Stimulated activated naive CD8-positive, alpha-beta T cell treated with anti-CD3 and anti-CD28 coated beads, Interleukin-15, Interleukin-2, amounts not matched to agents 100 ng/mL and 50 ng/mL, for 24 hours (primary cell): ENCODE measurements around the gene KIF26B.
"Not testable (repeated sequence)": the region's sequence is repeated elsewhere in the genome, so short reads cannot be mapped to it uniquely, and the experiment has no call there.

Source experiments
- H3K27ac Mint-ChIP-seq: one replicate; pipeline ENCODE4 v1.8.0; 2021; ENCODE audit warnings: mild to moderate bottlenecking, mixed read lengths
- H3K27me3 Mint-ChIP-seq: one replicate; pipeline ENCODE4 v1.8.0; 2021; ENCODE audit warnings: mixed read lengths
- H3K36me3 Mint-ChIP-seq: one replicate; pipeline ENCODE4 v1.8.0; 2021; ENCODE audit warnings: low read depth, mixed read lengths
- H3K4me1 Mint-ChIP-seq: one replicate; pipeline ENCODE4 v1.8.0; 2021; ENCODE audit warnings: low read depth, mixed read lengths
- H3K4me3 Mint-ChIP-seq: one replicate; pipeline ENCODE4 v1.8.0; 2021; ENCODE audit warnings: mild to moderate bottlenecking, mixed read lengths
- H3K9me3 Mint-ChIP-seq: one replicate; pipeline ENCODE4 v1.8.0; 2021; ENCODE audit warnings: mixed read lengths

Gene KIF26B

DNA sequence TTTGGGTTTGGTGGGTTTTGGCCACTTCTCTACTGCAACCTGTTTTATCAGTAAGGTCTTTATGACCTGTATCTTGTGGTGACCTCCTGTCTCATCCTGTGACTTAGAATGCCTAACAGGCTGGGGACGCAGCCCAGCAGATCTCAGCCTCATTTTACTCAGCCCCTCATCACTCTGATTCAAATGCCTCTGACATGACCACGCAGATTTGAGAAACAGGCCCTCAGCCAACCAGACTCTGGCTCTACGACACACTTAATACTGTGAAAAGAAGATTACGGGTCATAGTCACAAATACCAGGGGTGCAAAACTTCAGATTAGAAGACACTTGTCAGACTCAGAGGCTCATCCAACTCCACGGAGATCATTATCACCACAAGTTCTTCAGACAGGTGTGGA lies 28.3 kb upstream of the KIF26B start:
- H3K27ac Mint-ChIP-seq = no peak overlapping the region
- no peaks in the 10 kb centered on the region for H3K4me1 Mint-ChIP-seq
- peaks cover 12% of the 10 kb centered on the region for H3K27me3 Mint-ChIP-seq

GRCh38 chr1:245128381-245129101 lies 26.2 kb upstream of the KIF26B start:
- Mint-ChIP-seq H3K4me1 (no peaks in the 10 kb centered on the region), H3K9me3 (no peaks in the 10 kb centered on the region), H3K4me3 (no peak overlapping the region), H3K27ac (no peak overlapping the region), H3K27me3 (peaks cover 12% of the 10 kb centered on the region), H3K36me3 (no peaks in the 10 kb centered on the region)

More for the DNA sequence above, 28.3 kb upstream of the KIF26B start:
- Mint-ChIP-seq H3K36me3 (no peaks in the 10 kb centered on the region), H3K9me3 (no peaks in the 10 kb centered on the region), H3K4me3 (no peak overlapping the region)

DNA sequence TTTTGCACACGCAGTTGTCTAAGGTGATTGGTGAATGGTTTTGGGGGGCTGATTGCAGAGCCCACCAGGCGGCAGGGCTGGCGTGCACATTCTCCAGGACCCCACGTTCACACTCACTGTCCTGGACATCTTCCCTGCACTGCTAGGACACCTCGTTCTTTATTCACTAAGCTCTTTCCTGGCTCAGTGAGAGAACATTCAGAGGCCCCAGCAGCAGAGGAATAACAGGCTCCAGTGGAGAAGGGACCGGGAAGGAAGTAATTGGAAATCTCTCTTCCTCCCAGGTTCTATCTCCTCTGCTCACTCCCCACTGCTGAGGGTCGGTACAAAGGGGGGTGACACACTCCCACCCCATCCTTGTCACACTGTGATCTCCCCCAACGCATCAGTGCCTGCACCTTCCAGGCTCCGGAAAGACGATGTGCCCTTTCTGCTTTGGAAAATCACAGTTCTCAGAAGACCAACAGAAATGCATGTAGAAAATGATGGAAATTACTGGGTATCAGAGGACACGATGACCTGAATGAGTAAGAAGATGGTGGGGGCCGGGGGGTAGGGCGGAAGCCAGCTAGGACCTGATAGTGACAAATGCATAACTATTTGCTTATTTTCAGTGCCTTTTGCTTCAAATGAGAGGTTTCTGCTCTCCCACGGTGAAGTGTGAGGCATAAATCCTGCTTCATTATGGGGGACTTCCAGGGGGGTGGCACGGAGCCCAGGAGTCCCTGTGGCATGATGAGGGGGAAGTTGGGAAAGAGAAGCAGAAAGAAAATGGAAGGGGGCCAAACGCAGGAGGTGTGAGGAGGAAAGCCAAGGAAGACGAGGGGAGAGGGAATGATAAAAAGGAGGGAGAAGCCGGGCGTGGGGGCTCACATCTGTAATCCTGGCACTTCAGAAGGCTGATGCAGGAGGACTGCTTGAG lies 25.2 kb upstream of the KIF26B start:
- H3K9me3 Mint-ChIP-seq = no peaks in the 10 kb centered on the region
- no peaks in the 10 kb centered on the region for H3K36me3 Mint-ChIP-seq
- H3K4me3 Mint-ChIP-seq = no peak overlapping the region
- no peak overlapping the region for H3K27ac Mint-ChIP-seq
- H3K4me1 Mint-ChIP-seq = no peaks in the 10 kb centered on the region
- H3K27me3 Mint-ChIP-seq = peaks cover 12% of the 10 kb centered on the region

- peaks cover 15% of the 10 kb centered on the region for H3K27me3 Mint-ChIP-seq
- not testable (repeated sequence) for H3K9me3 Mint-ChIP-seq, H3K36me3 Mint-ChIP-seq, H3K27ac Mint-ChIP-seq, H3K4me1 Mint-ChIP-seq, H3K4me3 Mint-ChIP-seq
Observed at GRCh38 chr1:245130281-245131025, 24.3 kb upstream of the KIF26B start.

DNA sequence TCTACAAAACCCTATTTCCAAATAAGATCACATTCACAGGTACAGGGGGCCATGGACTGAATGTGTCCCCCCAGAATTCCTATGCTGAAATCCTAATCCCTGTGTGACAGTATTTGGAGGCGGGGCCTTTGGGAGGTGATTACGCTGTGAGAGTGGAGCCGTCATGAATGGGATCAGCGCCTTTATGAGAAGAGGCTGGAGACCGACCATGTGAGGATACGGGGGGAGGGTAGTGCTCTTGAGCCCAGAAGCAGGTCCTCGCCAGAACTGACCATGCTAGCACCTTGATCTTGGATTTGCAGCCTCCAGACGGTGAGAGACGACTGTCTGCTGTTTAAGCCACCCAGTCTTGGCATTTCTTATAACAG lies 23.8 kb upstream of the KIF26B start:
- peaks cover 16% of the 10 kb centered on the region for H3K27me3 Mint-ChIP-seq
- no peak overlapping the region for H3K4me3 Mint-ChIP-seq
- no peaks in the 10 kb centered on the region for H3K36me3 Mint-ChIP-seq
- no peaks in the 10 kb centered on the region for H3K4me1 Mint-ChIP-seq
- H3K27ac Mint-ChIP-seq = no peak overlapping the region
- H3K9me3 Mint-ChIP-seq = peaks cover 5% of the 10 kb centered on the region

DNA sequence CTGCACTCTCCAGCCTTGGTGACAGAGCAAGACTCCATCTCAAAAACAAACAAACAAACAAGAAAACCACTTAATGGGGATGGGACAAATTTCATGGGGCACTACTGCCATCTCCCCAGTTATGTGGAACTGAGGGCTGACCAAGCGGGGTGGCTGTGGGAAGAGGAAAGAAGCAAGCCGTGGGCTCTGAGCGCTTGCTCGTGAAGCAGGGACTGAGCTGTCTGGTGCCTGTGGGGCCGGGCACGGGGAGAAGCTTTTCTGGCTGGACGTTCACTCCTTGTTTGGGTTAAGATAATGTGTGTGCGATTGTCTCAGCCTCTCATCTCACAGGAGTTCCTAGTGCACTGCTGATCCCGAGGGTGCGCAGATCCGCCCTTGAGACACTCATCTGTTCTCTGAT lies 22.0 kb upstream of the KIF26B start:
- no peak overlapping the region for H3K4me3 Mint-ChIP-seq
- no peak overlapping the region for H3K27ac Mint-ChIP-seq
- no peaks in the 10 kb centered on the region for H3K4me1 Mint-ChIP-seq
- H3K27me3 Mint-ChIP-seq = peaks cover 26% of the 10 kb centered on the region
- peaks cover 5% of the 10 kb centered on the region for H3K9me3 Mint-ChIP-seq
- H3K36me3 Mint-ChIP-seq = no peaks in the 10 kb centered on the region

DNA sequence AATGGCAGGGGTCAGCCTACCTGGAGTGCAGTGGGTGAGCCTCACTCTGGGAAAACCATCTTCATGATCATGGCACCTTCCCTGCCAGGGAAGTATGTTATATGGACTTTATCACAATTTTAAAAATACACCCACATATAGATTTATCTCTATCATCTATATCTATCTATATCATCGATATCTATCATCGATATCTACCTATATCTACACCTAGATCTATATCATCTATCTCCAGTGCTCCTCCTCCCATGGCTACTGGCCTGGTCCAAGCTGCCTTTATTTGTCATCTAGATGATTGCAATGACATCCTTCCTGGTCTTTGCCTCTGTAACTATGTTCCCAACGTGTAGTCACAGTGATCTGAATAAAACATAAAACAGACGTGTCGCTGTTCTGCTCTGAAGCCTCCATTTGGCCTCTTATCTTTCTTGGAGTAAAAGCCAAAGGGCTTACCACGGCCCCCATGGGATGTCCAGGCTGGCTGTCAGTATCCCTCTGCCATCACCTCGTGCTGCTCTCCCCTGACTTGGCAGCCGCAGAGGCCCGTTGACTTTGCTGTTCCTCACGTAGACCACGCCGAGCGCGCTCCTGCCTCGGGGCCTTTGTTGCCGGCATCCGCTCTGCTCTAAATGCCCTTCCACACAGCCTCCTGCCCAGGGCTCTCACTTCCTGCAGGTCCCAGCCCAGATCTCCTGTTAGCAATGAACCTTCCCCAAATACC lies 20.6 kb upstream of the KIF26B start:
- no peaks in the 10 kb centered on the region for H3K36me3 Mint-ChIP-seq
- H3K4me1 Mint-ChIP-seq = no peaks in the 10 kb centered on the region
- H3K27ac Mint-ChIP-seq = no peak overlapping the region
- H3K27me3 Mint-ChIP-seq = peaks cover 26% of the 10 kb centered on the region
- H3K4me3 Mint-ChIP-seq = no peak overlapping the region
- peaks cover 5% of the 10 kb centered on the region for H3K9me3 Mint-ChIP-seq

GRCh38 chr1:245142171-245142798 lies 12.5 kb upstream of the KIF26B start:
- Mint-ChIP-seq H3K4me1 (no peaks in the 10 kb centered on the region), H3K9me3 (no peaks in the 10 kb centered on the region), H3K27me3 (peaks cover 23% of the 10 kb centered on the region), H3K4me3 (no peak overlapping the region), H3K36me3 (no peaks in the 10 kb centered on the region), H3K27ac (no peak overlapping the region)

GRCh38 chr1:245142976-245143375 lies 11.8 kb upstream of the KIF26B start:
- Mint-ChIP-seq H3K4me3 (no peak overlapping the region), H3K27ac (peak overlapping the region; percentile 56), H3K36me3 (no peaks in the 10 kb centered on the region), H3K9me3 (no peaks in the 10 kb centered on the region), H3K27me3 (peaks cover 22% of the 10 kb centered on the region), H3K4me1 (no peaks in the 10 kb centered on the region)

- no peaks in the 10 kb centered on the region for H3K9me3 Mint-ChIP-seq
- peaks cover 23% of the 10 kb centered on the region for H3K27me3 Mint-ChIP-seq
- H3K4me3 Mint-ChIP-seq = no peak overlapping the region
- no peaks in the 10 kb centered on the region for H3K36me3 Mint-ChIP-seq
- H3K27ac Mint-ChIP-seq = no peak overlapping the region
- no peaks in the 10 kb centered on the region for H3K4me1 Mint-ChIP-seq
Observed at GRCh38 chr1:245143849-245144248, 10.9 kb upstream of the KIF26B start.

- no peak overlapping the region for H3K27ac Mint-ChIP-seq
- H3K27me3 Mint-ChIP-seq = peaks cover 53% of the 10 kb centered on the region
- no peaks in the 10 kb centered on the region for H3K9me3 Mint-ChIP-seq
- H3K36me3 Mint-ChIP-seq = no peaks in the 10 kb centered on the region
- no peak overlapping the region for H3K4me3 Mint-ChIP-seq
- H3K4me1 Mint-ChIP-seq = peaks cover 1% of the 10 kb centered on the region
Observed at GRCh38 chr1:245148069-245148468, 6.7 kb upstream of the KIF26B start.

DNA sequence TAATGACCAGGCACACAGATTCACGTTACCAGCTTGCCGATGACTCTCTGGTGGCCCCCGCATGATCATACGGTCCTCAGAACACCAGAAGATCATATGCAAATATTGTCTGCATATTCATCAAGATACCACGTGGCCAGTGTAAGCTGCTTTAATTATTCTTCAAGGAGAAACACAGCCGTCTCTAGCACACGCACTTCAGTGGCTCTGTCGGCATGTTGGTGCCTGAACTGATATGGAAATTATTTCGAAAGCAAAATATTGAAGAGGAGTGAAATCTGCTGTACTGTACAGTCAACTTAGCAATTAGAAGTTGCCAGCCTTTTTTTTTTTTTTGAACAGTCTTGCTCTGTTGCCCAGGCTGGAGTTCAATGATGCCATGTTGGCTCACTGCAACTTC lies 5.9 kb upstream of the KIF26B start:
- H3K36me3 Mint-ChIP-seq = no peaks in the 10 kb centered on the region
- no peak overlapping the region for H3K4me3 Mint-ChIP-seq
- H3K27ac Mint-ChIP-seq = no peak overlapping the region
- peaks cover 9% of the 10 kb centered on the region for H3K4me1 Mint-ChIP-seq
- peaks cover 60% of the 10 kb centered on the region for H3K27me3 Mint-ChIP-seq
- no peaks in the 10 kb centered on the region for H3K9me3 Mint-ChIP-seq

- Mint-ChIP-seq H3K4me1 (peaks cover 27% of the 10 kb centered on the region), H3K36me3 (no peaks in the 10 kb centered on the region), H3K9me3 (no peaks in the 10 kb centered on the region), H3K27ac (no peak overlapping the region), H3K27me3 (peaks cover 72% of the 10 kb centered on the region), H3K4me3 (peak overlapping the region; percentile 75)
Observed at GRCh38 chr1:245153081-245153551, 1.7 kb upstream of the KIF26B start.
